GM18505 (cell line): Measurements from ENCODE around the gene SEL1L3.
"Not testable (repeated sequence)": the region's sequence is repeated elsewhere in the genome, so short reads cannot be mapped to it uniquely, and the experiment has no call there.

Experiments
- ATAC-seq: cut with Tn5 transposase; IDR thresholded peaks from one replicate; pipeline ENCODE4 v1.9.1; 2021; ENCODE audit not compliant: unreplicated experiment
- POLR2A ChIP-seq: IDR thresholded peaks from 4 replicates; pipeline ENCODE4 v1.6.1; 2011; ENCODE audit warnings: borderline replicate concordance; ENCODE audit not compliant: insufficient read depth, insufficient read length; ENCODE audit errors: extremely low read depth

Gene SEL1L3

DNA sequence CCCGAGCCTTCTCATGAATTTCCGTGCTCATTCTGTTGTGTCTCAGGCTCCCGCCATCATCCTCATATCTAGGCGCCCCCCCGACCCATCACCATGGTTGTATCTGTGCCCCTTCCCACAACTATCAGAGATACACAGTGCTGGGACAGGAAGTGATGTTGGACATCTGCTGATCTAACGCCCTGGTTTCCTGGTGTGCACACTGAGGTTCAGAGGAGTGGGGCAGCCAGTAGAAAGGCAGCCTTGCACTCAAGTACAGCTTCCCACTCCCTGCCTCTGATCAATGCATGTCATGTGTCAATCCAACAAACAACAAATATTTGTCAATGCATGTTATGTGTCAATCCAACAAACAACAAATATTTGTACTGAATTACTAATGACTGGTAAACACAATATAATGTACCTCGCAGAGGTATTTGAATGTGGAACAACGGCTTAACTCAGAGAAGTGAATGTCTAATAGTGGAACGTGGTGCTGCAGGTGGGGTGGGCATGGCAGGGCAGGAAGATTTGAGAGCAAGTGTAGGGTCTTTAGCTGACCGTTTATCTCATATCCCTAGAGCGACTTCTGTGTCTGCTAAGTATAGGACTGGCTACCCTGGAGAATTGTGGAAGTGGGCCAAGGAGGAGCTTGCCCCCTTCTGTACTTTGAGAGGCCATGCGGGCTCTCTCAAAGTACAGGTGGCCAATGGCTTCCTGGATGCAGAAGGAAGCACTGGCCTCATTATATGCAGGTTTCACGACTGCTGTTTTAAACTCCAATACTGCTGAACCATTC lies 10.3 kb upstream of the SEL1L3 start:
- TF ChIP-seq POLR2A, result no peak
- no peak for ATAC-seq

DNA sequence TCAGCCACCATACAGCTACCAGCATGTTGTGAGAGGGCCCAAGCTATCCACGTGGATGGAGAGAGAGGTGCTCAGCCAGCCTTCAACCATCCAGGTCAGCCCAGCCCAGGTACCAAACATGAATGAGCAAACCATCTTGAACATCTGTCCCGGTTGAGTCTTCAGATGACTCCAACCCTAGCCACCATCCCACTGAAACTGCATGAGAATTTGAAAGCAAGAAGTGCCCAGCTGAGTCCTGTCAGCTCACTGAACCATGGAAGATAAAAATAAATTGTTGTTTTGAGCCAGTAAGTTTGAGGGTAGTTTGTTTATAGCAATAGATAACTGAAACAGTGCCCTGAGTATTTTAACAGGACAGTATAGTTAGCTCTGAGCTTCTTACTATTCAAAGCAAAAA lies 7.3 kb upstream of the SEL1L3 start:
- no peak for ATAC-seq
- no peak for TF ChIP-seq POLR2A

DNA sequence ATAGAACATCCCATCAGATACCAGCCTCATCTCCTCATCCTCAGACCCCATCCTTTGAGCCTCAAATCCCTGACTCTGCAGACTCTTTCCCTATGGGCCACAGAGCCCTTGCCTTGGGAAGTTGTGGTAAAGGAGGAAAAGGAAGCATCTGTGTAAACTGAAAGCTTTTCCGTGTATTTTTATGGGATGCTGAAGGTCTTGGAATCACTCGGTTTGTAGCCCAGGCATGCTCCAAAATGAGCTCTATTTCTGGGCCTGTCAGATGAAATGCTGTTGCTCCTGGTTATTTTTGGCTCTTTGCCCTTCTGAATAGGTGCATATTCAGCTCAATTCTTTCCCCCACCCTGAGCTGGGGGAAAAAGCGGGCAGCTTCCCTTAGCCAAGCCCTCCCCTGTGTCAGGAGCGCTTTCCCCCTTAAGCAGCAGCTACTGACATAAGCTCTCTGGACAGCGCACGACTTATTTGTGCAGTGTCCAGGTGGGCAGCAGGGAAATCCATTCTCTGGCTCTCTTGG lies 5.0 kb upstream of the SEL1L3 start:
- ATAC-seq, result no peak
- TF ChIP-seq POLR2A, result no peak

DNA sequence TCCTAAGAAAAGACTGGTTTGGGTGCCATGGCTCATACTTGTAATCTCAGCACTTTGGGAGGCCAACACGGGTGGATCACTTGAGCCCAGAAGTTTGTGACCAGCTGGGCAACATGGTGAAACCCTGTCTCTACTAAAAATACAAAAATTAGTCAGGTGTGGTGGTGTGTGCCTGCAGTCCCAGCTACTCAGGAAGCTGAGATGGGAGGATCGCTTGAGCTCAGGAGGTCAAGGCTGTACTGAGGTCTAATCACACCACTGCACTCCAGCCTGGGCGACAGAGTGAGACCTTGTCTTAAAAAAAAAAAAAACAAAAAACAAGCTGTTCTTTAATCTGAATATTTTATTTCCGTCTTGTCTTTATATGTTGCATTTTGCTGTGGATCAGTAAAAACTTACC lies 3.6 kb upstream of the SEL1L3 start:
- ATAC-seq, result not testable (repeated sequence)

DNA sequence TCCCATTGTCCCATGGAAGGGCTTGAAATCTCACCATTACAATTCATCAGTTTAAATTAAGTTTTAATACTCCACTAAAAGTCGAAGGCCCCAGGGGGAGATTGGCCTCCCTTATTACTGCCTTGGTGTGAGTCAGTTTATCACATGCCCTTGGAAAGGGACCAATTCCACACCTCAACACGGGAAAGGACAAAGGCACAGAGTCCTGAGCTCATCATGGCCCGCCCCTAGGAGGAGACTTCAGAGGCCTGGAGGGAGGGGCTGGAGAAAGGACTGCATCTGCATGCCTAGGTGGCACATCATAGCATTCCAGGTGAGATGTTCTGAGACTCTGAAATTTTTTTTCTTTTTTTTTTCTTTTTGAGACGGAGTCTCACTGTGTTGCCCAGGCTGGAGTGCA lies 2.8 kb upstream of the SEL1L3 start:
- no peak for ATAC-seq

DNA sequence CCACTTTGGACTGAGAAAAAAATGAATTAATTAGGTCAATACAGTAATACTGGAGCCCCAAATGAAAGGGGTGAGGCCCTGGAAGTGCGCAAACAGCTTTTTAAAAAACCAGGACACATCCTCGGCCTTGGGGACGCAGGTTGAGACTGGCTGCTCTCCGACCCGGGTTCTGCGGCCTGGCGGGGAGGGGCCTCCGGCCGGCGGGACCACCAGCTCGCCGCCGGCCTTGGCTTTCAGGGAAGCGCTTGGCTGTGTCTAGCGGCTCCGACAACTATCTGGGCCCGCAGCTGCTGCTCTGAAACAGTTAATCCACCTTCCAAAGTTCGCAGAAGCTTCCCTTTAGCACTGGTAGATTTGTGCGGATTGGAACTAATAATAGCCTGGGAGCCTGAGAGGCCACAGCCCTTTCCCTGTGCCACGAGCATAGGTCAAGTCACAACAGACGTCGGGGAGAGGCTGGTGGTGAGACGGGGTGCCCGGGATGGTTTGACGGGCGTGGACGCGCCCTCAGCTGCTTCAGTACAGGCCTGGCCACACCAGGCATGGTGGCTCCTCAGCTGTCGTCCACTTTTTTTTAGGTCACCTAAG lies 1.1 kb upstream of the SEL1L3 start:
- no peak for ATAC-seq
- no peak for TF ChIP-seq POLR2A

More for the DNA sequence above, 2.8 kb upstream of the SEL1L3 start:
- TF ChIP-seq POLR2A, result no peak

DNA sequence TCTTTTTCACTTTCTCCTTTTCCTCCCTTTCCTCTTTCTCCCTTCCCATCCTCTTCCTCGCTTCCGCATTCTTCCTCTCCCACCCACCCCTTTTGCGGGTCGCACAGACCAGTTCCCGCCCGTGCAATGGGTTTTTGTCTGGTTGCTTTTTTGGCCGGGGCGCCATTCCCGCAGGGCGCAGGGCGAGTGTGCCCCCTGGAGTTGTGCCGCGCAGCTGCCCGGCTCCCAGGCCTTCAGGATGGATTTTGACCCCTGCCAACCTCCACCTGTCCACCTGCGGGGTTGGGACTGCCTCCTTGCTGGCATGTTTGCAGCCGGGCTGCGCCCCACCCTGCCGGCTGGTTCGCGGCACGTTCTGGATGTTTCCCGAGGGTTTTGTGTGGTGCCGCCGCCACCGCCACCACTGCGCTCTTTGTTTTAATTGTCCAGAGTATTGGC lies 578 bp upstream of the SEL1L3 start:
- ATAC-seq, result no peak
- TF ChIP-seq POLR2A, result no peak

DNA sequence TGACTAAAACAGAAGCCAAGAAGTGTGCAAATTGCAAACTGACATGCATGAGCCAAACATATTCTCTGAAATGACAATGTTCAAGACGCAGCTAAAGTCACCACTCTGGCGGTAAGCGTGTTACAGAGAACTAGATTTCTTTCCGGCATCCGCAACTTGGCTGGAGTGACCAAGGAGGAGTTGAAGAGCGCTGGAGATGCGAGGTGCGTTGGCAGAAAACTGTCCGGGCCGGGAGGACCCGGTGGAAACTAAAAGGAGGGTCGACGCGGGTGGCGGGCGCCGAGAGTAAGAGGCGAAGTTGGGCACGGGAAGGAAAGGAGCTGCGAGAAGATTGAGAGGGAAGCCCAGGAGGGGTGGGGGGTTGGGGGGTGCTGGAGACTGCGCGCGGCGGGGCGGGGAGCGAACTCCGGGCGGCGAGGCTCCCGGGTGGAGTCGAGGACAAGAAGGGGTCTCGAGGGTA lies 807 bp downstream of the SEL1L3 start:
- no peak for TF ChIP-seq POLR2A
- no peak for ATAC-seq

DNA sequence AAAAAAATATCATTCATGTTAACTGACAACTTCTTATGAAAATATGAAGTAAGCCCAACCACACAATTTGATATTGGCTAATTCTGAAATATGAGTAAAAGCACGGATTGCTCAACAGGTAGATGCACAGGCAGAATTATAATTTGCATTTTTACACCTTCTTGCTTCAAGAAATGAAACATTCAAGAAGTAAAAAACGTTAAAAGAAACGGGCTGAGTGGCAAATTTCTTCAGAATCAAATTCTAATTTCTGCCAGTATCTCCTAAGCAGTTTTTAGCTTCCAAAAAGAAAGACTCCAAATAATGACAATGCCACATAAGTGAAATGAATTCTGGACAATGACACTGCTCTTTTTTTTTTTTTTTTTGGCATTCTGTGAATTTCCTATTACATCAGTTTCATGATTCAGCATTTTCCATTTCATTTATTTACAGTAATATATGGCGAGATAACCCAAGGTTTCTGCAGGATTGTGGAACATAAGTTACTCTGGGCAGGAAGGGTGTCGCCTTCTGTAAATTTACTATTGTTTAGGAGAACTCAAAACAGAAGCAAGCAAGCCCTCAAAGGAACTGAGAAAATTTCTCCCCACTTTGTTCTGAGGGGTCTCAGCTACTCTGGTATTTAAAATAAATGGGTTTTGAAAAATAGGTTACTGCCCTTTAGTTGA lies 1.4 kb downstream of the SEL1L3 start:
- ATAC-seq, result no peak
- no peak for TF ChIP-seq POLR2A

DNA sequence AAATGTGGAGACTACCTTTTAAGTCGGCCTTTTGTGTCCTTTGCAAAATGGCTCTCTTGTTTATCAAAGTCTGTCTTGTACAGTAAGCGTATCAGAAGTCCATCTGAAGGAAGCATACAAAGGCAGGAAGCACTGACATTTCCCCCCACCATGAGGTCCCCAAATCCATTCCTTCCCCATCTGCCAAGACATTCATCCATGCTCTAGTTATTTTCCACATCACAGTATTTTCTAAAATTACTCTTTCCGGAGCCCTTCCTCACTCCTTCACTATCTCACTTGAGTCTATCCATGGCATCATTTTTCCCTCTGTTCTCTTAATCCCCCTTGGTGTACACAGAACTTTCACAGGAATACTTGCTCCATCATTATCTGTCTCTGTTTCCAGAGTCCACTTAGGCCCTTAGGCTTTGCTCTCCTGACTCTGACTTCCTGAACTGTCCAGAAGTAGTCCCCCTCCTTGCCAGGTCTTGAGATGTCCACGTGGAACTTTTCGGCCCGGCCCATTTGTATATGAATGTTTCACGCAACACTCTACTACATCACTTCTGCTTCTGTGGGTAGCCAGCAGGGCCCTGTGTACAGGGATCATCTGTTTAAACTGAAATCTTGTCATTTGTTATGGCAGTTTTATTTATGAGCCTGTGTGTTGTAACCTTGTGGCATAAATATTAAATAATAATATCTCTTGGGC lies 2.1 kb downstream of the SEL1L3 start:
- no peak for ATAC-seq
- TF ChIP-seq POLR2A, result no peak

DNA sequence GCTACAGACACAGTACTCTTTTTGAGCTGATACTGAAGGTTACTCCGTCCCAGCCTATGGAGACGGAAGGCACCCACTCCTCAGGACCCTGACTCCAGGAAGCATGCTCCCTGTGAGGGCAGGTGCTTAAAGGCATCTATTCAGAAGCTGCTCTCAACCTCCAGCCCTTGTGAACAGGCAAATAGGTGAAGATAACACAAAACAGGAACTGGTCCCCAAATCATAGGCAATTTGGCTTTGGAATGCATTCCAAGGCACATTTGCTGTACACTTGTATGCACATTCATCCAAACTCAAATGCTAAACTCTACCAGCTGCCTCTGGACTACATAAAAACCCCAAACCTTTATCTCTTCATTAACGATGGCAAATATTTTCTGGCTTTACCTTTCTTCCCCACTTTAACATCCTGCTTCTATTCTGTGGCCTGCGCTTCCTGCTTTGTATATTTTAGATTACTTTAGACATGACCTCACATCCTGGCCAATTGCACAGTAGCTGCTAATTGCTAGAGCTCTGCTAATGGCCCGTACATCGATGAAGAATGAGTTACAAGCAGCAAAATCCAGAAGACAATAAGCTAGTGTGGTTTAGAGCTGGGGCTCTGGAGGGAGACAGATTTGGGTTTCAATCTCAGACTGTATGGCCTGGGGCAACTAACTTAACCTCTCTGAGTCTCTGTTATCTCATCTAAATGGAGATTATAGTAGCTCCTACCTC lies 3.2 kb downstream of the SEL1L3 start:
- no peak for TF ChIP-seq POLR2A

DNA sequence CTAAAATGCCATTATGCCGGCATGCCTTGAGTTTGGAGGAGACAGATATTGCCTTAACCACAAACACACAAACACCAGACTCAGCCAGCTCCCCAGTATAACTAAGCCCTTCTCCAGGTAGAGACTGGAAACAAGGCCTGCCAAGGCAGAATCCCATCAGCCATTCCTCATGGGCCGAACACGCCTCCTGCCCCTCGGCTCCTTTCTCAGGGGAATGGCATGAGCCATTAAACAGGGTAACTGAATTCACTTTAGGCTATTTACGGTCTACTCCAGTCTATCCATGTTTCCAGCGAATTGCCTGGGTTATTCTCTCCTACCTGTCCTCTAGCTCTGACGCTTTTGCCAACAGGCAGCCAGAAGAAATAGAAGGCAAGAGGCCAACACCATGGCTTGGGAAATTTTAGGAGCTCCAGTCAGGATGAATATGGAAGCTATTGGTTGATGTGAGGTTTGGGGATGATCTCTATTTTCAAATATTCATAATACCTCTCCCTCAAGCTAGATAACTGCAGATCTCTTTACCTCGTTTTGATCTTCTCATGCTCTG lies 4.9 kb downstream of the SEL1L3 start:
- TF ChIP-seq POLR2A, result no peak
- ATAC-seq, result no peak

More for the DNA sequence above, 3.2 kb downstream of the SEL1L3 start:
- peak; percentile 43 for ATAC-seq
